Peyer's patch (tissue), 4 donors: ENCODE data around the gene GK2.

Experiments used
- CTCF ChIP-seq, 6 experiments: fragments of 450-650 bp in 4 of 6; fragments of 200-600 bp in 2 of 6; sonication (generic) in 1 of 6; IDR thresholded peaks; one replicate each; pipeline ENCODE4 v1.5.1; 2017 to 2019; ENCODE audit warnings: antibody characterized with exemption in 6 of 6, mild to moderate bottlenecking in 3 of 6, moderate library complexity in 1 of 6
- POLR2A ChIP-seq, 2 donors: fragments of 450-650 bp; IDR thresholded peaks; one replicate each; pipeline ENCODE4 v1.5.1; 2017; ENCODE audit warnings: antibody characterized with exemption in 2 of 2, mild to moderate bottlenecking in 2 of 2, moderate library complexity in 2 of 2

GRCh38 chr4:79445371-79445781, 37.3 kb upstream of the GK2 start:
- TF ChIP-seq CTCF (IDR thresholded peaks at IDR 0.05) (no peak), POLR2A (IDR thresholded peaks at IDR 0.05) (no peak)
